Upper lobe of left lung (tissue), 6 donors: Measurements from ENCODE around the gene AFAP1L2. TPM values are rescaled to one million over a fixed set of nuclear protein-coding genes. Genes with fewer than 3 reads are reported as not detected.

Experiments used
- ATAC-seq, 2 donors: fragments of 200-7000 bp; cut with Tn5 transposase; one replicate each; pipeline ENCODE4 v1.9.1; 2022; ENCODE audit warnings: mild to moderate bottlenecking in 2 of 2, moderate library complexity in 2 of 2; ENCODE audit not compliant: low FRiP score in 2 of 2
- DNase-seq, 2 donors: peaks; one replicate each; pipeline ENCODE4 v3.0.0-alpha.2; 2019 to 2020
- H3K27ac ChIP-seq, 4 donors: fragments of 200-600 bp; sonication (generic); one replicate each; pipeline ENCODE4 v1.5.1; 2016 to 2019
- H3K27me3 ChIP-seq, 4 donors: fragments of 200-600 bp; sonication (generic); one replicate each; pipeline ENCODE4 v1.5.1; 2017 to 2019
- H3K36me3 ChIP-seq, 4 donors: fragments of 200-600 bp; sonication (generic); one replicate each; pipeline ENCODE4 v1.5.1; 2016 to 2019
- H3K4me1 ChIP-seq, 4 donors: fragments of 200-600 bp; sonication (generic); one replicate each; pipeline ENCODE4 v1.5.1; 2018 to 2019
- H3K4me3 ChIP-seq, 4 donors: fragments of 200-600 bp; sonication (generic); one replicate each; pipeline ENCODE4 v1.5.1; 2017 to 2019; ENCODE audit warnings: mild to moderate bottlenecking in 2 of 4, moderate library complexity in 1 of 4
- H3K9me3 ChIP-seq, 4 donors: fragments of 200-600 bp; sonication (generic); one replicate each; pipeline ENCODE4 v1.5.1; 2018 to 2019
- CTCF ChIP-seq, 6 experiments: fragments of 450-650 bp in 4 of 6; fragments of 200-600 bp in 2 of 6; sonication (generic) in 2 of 6; IDR thresholded peaks; one replicate each; pipeline ENCODE4 v1.5.1; 2016 to 2019; ENCODE audit warnings: antibody characterized with exemption in 6 of 6
- EP300 ChIP-seq, 4 donors: sonication (generic); formaldehyde crosslinking; IDR thresholded peaks; one replicate each; pipeline ENCODE4 v1.5.1; 2017; ENCODE audit warnings: antibody characterized with exemption in 4 of 4, control low read depth in 2 of 4
- POLR2A ChIP-seq, 4 donors: fragments of 450-650 bp; IDR thresholded peaks; one replicate each; pipeline ENCODE4 v1.5.1; 2016 to 2017; ENCODE audit warnings: antibody characterized with exemption in 4 of 4, mild to moderate bottlenecking in 2 of 4
- POLR2AphosphoS5 ChIP-seq, 2 donors: sonication (generic); formaldehyde crosslinking; IDR thresholded peaks; one replicate each; pipeline ENCODE4 v1.5.1; 2017; ENCODE audit warnings: antibody characterized with exemption in 2 of 2
- WGBS, 2 donors: methylation state at CpG; one replicate each; pipeline ENCODE4 v1.1.5; 2017 to 2018; 5-methylcytosine and 5-hydroxymethylcytosine counted together
- total RNA-seq, 6 donors: library from RNA; depleted of rRNA in 4 of 6; stranded (reverse); fragments of >200 nt in 4 of 6; gene quantifications; one replicate each; pipeline versions ENCODE4 v1.1.0 to v1.2.1, GENCODE V29; 2016 to 2021
- donor health status: DM: no; HTN: no; CAD: no; lungs with moderate emphysema.
- donor health status: DM: no; HTN: yes; CAD: no; lungs with severe emphysema.

Gene AFAP1L2
- total RNA-seq, 6 donors from 2014 or later, result 2.3 to 9.6 (median 3.4) TPM

DNA sequence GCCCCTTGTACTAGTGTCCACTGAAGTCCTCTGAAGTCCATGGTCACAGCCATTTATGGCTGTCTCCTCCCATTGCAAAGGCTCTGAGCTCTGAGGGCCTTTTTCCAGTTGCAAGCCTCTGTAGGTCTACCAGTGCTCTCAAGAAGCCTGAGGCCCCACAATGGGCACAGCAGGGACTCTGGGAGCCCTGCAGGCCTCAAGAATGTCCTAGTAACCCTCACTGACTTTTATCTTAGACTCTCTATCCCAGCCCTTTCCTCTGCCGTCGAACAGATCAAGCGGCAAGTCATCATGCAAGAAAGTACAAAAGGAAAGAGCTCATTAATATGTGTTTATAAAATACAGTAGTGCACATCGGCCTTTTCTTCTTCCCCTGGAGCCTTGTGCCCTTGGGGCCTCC lies 141.8 kb downstream of the AFAP1L2 start:
- peaks cover 24 to 40% (median 32%) of the 10 kb centered on the region in 4 donors for H3K4me1 ChIP-seq
- H3K27ac ChIP-seq, result no peak overlapping the region
- no peak for DNase-seq
- no peaks in the 10 kb centered on the region for H3K9me3 ChIP-seq
- H3K36me3 ChIP-seq, result no peaks in the 10 kb centered on the region
- no peak for ATAC-seq
- no peak overlapping the region for H3K4me3 ChIP-seq
- WGBS, 2 donors, result 57 to 71% methylated on average over 4 of the region's 4 CpGs
- TF ChIP-seq EP300 (IDR thresholded peaks at IDR 0.05), result no peak
- no peaks in the 10 kb centered on the region for H3K27me3 ChIP-seq

DNA sequence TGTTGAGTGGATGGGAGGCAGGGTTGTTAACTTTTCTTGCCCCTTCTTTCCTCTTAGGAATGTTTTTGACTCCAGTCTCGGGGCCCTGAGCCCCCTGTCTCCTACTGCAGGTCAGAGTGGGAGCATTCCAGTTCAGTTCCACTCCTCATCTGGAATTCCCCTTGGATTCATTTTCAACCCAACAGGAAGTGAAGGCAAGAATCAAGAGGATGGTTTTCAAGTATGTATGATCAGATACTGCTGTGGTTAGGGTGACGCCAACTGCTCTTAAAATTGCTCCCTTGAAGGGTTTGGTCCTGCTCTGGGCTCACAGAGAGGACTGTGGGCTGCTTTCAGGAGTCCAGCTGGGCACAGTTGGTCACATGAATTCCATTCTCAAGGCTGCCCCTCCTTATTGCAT lies 143.2 kb downstream of the AFAP1L2 start:
- peaks cover 17 to 42% (median 29%) of the 10 kb centered on the region in 4 donors for H3K4me1 ChIP-seq
- H3K27me3 ChIP-seq, result no peaks in the 10 kb centered on the region
- TF ChIP-seq POLR2AphosphoS5 (IDR thresholded peaks at IDR 0.05) (no peak), EP300 (IDR thresholded peaks at IDR 0.05) (no peak)
- no peak for DNase-seq
- ATAC-seq, result no peak
- WGBS, 2 donors, result 35 to 50% methylated on average over 2 of the region's 2 CpGs
- no peak overlapping the region for H3K4me3 ChIP-seq
- no peaks in the 10 kb centered on the region for H3K36me3 ChIP-seq
- H3K27ac ChIP-seq, result peak overlapping the region in 2 of 4 donors; percentile 20 to 65
- H3K9me3 ChIP-seq, result no peaks in the 10 kb centered on the region

- Histone ChIP-seq H3K36me3 (no peaks in the 10 kb centered on the region), H3K4me1 (peaks cover 17 to 38% (median 24%) of the 10 kb centered on the region in 4 donors), H3K9me3 (no peaks in the 10 kb centered on the region), H3K4me3 (no peak overlapping the region), H3K27me3 (no peaks in the 10 kb centered on the region), H3K27ac (peak overlapping the region; percentile 16 to 65 (median 40))
- DNase-seq (no peak), ATAC-seq (no peak)
- no peak for TF ChIP-seq EP300 (IDR thresholded peaks at IDR 0.05)
- no peak for TF ChIP-seq POLR2A (IDR thresholded peaks at IDR 0.05)
- TF ChIP-seq CTCF (IDR thresholded peaks at IDR 0.05), result no peak
- no peak for TF ChIP-seq POLR2AphosphoS5 (IDR thresholded peaks at IDR 0.05)
- 86 to 95% methylated on average over 5 of the region's 5 CpGs for WGBS, 2 donors
These were observed 143.9 kb downstream of the AFAP1L2 start for GRCh38 chr10:114260366-114260765.

DNA sequence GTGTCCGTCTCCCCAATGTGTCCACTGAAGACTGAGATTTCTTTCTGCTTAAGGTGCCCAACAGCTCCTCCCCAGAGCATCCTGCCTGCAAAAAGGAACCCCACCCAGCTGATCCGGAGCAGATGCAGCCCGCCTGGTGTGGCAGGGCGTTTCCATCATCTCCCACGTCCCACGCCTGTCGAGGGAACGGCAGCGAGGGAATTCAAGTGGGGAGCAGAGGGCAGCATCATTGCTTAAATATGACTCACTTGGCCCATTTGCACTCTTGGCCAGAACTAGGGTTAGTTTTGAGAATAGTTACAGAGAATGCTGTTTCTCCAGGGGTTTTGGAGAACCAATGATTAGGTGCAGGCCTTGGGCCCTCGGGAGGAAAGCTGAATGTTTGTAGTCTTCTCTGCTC lies 144.5 kb downstream of the AFAP1L2 start:
- H3K36me3 ChIP-seq, result no peaks in the 10 kb centered on the region
- peak overlapping the region in 2 of 4 donors; percentile 49 to 65 for H3K27ac ChIP-seq
- DNase-seq (peak in 1 of 2 donors; percentile 64), ATAC-seq (peak in 1 of 2 donors; percentile 90)
- no peaks in the 10 kb centered on the region for H3K27me3 ChIP-seq
- no peak overlapping the region for H3K4me3 ChIP-seq
- H3K4me1 ChIP-seq, result peaks cover 17 to 38% (median 23%) of the 10 kb centered on the region in 4 donors
- TF ChIP-seq EP300 (IDR thresholded peaks at IDR 0.05) (peak in 1 of 4 donors; percentile 13), CTCF (IDR thresholded peaks at IDR 0.05) (no peak), POLR2AphosphoS5 (IDR thresholded peaks at IDR 0.05) (peak; percentile 80 to 91), POLR2A (IDR thresholded peaks at IDR 0.05) (no peak)
- 65 to 73% methylated on average over 7 to 10 of the region's 10 CpGs for WGBS, 2 donors
- no peaks in the 10 kb centered on the region for H3K9me3 ChIP-seq

GRCh38 chr10:114258274-114258840 lies 145.9 kb downstream of the AFAP1L2 start:
- TF ChIP-seq EP300 (IDR thresholded peaks at IDR 0.05), result no peak
- no peak for TF ChIP-seq CTCF (IDR thresholded peaks at IDR 0.05)
- no peak for TF ChIP-seq POLR2AphosphoS5 (IDR thresholded peaks at IDR 0.05)
- TF ChIP-seq POLR2A (IDR thresholded peaks at IDR 0.05), result no peak
- H3K4me3 ChIP-seq, result no peak overlapping the region
- peak overlapping the region in 2 of 4 donors; percentile 1 to 59 for H3K27ac ChIP-seq
- DNase-seq (no peak), ATAC-seq (no peak)
- no peaks in the 10 kb centered on the region for H3K27me3 ChIP-seq
- WGBS, 2 donors, result 67 to 68% methylated on average over 5 of the region's 5 CpGs
- no peaks in the 10 kb centered on the region for H3K9me3 ChIP-seq
- no peaks in the 10 kb centered on the region for H3K36me3 ChIP-seq
- peaks cover 17 to 38% (median 23%) of the 10 kb centered on the region in 4 donors for H3K4me1 ChIP-seq

DNA sequence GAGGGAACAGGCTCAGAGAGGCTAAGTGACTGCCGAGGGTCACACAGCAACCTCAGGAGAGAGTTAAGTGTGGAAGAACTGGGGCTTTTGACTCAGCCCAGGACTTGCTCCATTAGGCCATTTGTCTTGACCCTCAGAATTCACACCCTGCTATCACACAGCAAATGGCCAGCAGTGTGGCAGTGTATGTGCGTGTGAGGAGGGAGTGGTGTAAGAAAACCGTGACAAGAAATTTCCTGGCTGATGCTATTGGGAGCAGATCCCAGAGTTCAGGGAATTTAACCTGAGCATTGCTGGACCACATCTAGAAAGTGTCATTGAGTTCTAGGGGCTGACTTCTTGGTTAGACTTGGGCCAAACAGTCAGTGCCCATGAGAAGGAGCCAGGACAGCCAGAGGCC lies 146.8 kb downstream of the AFAP1L2 start:
- Histone ChIP-seq H3K9me3 (no peaks in the 10 kb centered on the region), H3K4me3 (no peak overlapping the region), H3K27ac (no peak overlapping the region), H3K27me3 (no peaks in the 10 kb centered on the region), H3K4me1 (peaks cover 17 to 38% (median 23%) of the 10 kb centered on the region in 4 donors), H3K36me3 (no peaks in the 10 kb centered on the region)
- ATAC-seq, result no peak
- 52 to 64% methylated on average over 3 of the region's 3 CpGs for WGBS, 2 donors
- TF ChIP-seq POLR2A (IDR thresholded peaks at IDR 0.05) (no peak), POLR2AphosphoS5 (IDR thresholded peaks at IDR 0.05) (no peak), EP300 (IDR thresholded peaks at IDR 0.05) (no peak), CTCF (IDR thresholded peaks at IDR 0.05) (no peak)
- no peak for DNase-seq
